Skeletal muscle tissue (tissue), 4 donors: ENCODE results near the gene TRIM67. TPM values are rescaled to one million over a fixed set of nuclear protein-coding genes. Genes with fewer than 3 reads are reported as not detected.

Experiments used
- H3K27ac ChIP-seq: one replicate; pipeline ENCODE4 v1.7.0; 2013; ENCODE audit warnings: mild to moderate bottlenecking, low read depth, low read length, inconsistent platforms
- H3K27me3 ChIP-seq, 3 donors: one replicate each; pipeline ENCODE4 v1.7.0; 2013; ENCODE audit warnings: low read length in 3 of 3; ENCODE audit not compliant: control insufficient read depth in 3 of 3, insufficient read depth in 3 of 3
- H3K36me3 ChIP-seq, 3 donors: one replicate each; pipeline ENCODE4 v1.7.0; 2013; ENCODE audit warnings: low read length in 3 of 3; ENCODE audit not compliant: control insufficient read depth in 3 of 3, insufficient read depth in 3 of 3
- H3K4me1 ChIP-seq, 3 donors: one replicate each; pipeline ENCODE4 v1.7.0; 2013; ENCODE audit warnings: low read length in 3 of 3, mild to moderate bottlenecking in 3 of 3; ENCODE audit not compliant: control insufficient read depth in 3 of 3, insufficient read depth in 3 of 3
- H3K4me3 ChIP-seq, 3 donors: one replicate each; pipeline ENCODE4 v1.7.0; 2013; ENCODE audit warnings: low read length in 3 of 3
- H3K9ac ChIP-seq, 3 donors: one replicate each; pipeline ENCODE4 v1.7.0; 2013; ENCODE audit warnings: low read length in 3 of 3, mild to moderate bottlenecking in 3 of 3, moderate library complexity in 2 of 3, low read depth in 1 of 3
- H3K9me3 ChIP-seq, 3 donors: one replicate each; pipeline ENCODE4 v1.7.0; 2013; ENCODE audit warnings: low read length in 3 of 3; ENCODE audit not compliant: control insufficient read depth in 3 of 3
- total RNA-seq: library from RNA; depleted of rRNA; stranded (reverse); fragments of >200 nt; gene quantifications from one replicate; pipeline ENCODE4 v1.2.3, GENCODE V29; 2014
- donor health status: Osteomylitis.

Gene TRIM67
- total RNA-seq, 1 donor from 2014 or later = under 0.01 TPM

- Histone ChIP-seq H3K9me3 (no peaks in the 10 kb centered on the region), H3K27ac (no peak overlapping the region), H3K9ac (no peak overlapping the region), H3K36me3 (peaks cover 8 to 16% (median 16%) of the 10 kb centered on the region in 3 donors), H3K4me3 (no peak overlapping the region), H3K4me1 (no peaks in the 10 kb centered on the region), H3K27me3 (peaks cover 6 to 18% (median 10%) of the 10 kb centered on the region in 3 donors)
These were observed 57.9 kb downstream of the TRIM67 start for GRCh38 chr1:231219422-231220401.

- no peak overlapping the region for H3K9ac ChIP-seq
- no peaks in the 10 kb centered on the region for H3K9me3 ChIP-seq
- no peak overlapping the region for H3K27ac ChIP-seq
- no peaks in the 10 kb centered on the region for H3K4me1 ChIP-seq
- H3K4me3 ChIP-seq = no peak overlapping the region
- H3K36me3 ChIP-seq = peaks cover 19 to 26% (median 25%) of the 10 kb centered on the region in 3 donors
- H3K27me3 ChIP-seq = peaks cover 0 to 11% (median 5%) of the 10 kb centered on the region in 3 donors
These were observed 58.9 kb downstream of the TRIM67 start for GRCh38 chr1:231220801-231221200.

- Histone ChIP-seq H3K36me3 (peaks cover 38 to 48% (median 38%) of the 10 kb centered on the region in 3 donors), H3K4me1 (no peaks in the 10 kb centered on the region), H3K4me3 (no peak overlapping the region), H3K9ac (peak overlapping the region in 1 of 3 donors; percentile 40), H3K27ac (no peak overlapping the region), H3K9me3 (no peaks in the 10 kb centered on the region), H3K27me3 (no peaks in the 10 kb centered on the region)
These were observed 64.3 kb downstream of the TRIM67 start for GRCh38 chr1:231226156-231226555.

- Histone ChIP-seq H3K27ac (no peak overlapping the region), H3K27me3 (no peaks in the 10 kb centered on the region), H3K4me1 (peaks cover 0 to 19% (median 9%) of the 10 kb centered on the region in 3 donors), H3K9me3 (no peaks in the 10 kb centered on the region), H3K4me3 (no peak overlapping the region), H3K9ac (no peak overlapping the region), H3K36me3 (peaks cover 6 to 16% (median 16%) of the 10 kb centered on the region in 3 donors)
These were observed 69.7 kb downstream of the TRIM67 start for GRCh38 chr1:231231511-231231910.

GRCh38 chr1:231232870-231233734 lies 71.2 kb downstream of the TRIM67 start:
- H3K4me3 ChIP-seq = no peak overlapping the region
- no peaks in the 10 kb centered on the region for H3K9me3 ChIP-seq
- peaks cover 0 to 15% (median 9%) of the 10 kb centered on the region in 3 donors for H3K36me3 ChIP-seq

GRCh38 chr1:231233735-231234417 lies 72.0 kb downstream of the TRIM67 start:
- H3K27me3 ChIP-seq = no peaks in the 10 kb centered on the region
- no peaks in the 10 kb centered on the region for H3K9me3 ChIP-seq
- H3K9ac ChIP-seq = no peak overlapping the region
- H3K36me3 ChIP-seq = peaks cover 4 to 22% (median 13%) of the 10 kb centered on the region in 3 donors
- no peak overlapping the region for H3K27ac ChIP-seq
- no peak overlapping the region for H3K4me3 ChIP-seq
- H3K4me1 ChIP-seq = peaks cover 6 to 24% (median 19%) of the 10 kb centered on the region in 3 donors

More at GRCh38 chr1:231232870-231233734, 71.2 kb downstream of the TRIM67 start:
- Histone ChIP-seq H3K27me3 (no peaks in the 10 kb centered on the region), H3K4me1 (peaks cover 6 to 24% (median 19%) of the 10 kb centered on the region in 3 donors), H3K27ac (no peak overlapping the region), H3K9ac (no peak overlapping the region)

- Histone ChIP-seq H3K4me3 (no peak overlapping the region), H3K36me3 (peaks cover 5 to 22% (median 13%) of the 10 kb centered on the region in 3 donors), H3K9me3 (no peaks in the 10 kb centered on the region), H3K9ac (no peak overlapping the region), H3K27ac (no peak overlapping the region), H3K27me3 (no peaks in the 10 kb centered on the region), H3K4me1 (peaks cover 7 to 27% (median 19%) of the 10 kb centered on the region in 3 donors)
These were observed 72.6 kb downstream of the TRIM67 start for GRCh38 chr1:231234506-231234905.

GRCh38 chr1:231235526-231236207 lies 73.8 kb downstream of the TRIM67 start:
- H3K9me3 ChIP-seq = no peaks in the 10 kb centered on the region
- no peaks in the 10 kb centered on the region for H3K27me3 ChIP-seq
- peak overlapping the region in 1 of 3 donors; percentile 46 for H3K4me3 ChIP-seq
- peak overlapping the region; percentile 86 for H3K27ac ChIP-seq
- peaks cover 17 to 38% (median 23%) of the 10 kb centered on the region in 3 donors for H3K4me1 ChIP-seq
- H3K36me3 ChIP-seq = peaks cover 5 to 21% (median 13%) of the 10 kb centered on the region in 3 donors
- H3K9ac ChIP-seq = no peak overlapping the region

GRCh38 chr1:231236208-231236591 lies 74.3 kb downstream of the TRIM67 start:
- peaks cover 5 to 18% (median 13%) of the 10 kb centered on the region in 3 donors for H3K36me3 ChIP-seq
- peaks cover 17 to 42% (median 23%) of the 10 kb centered on the region in 3 donors for H3K4me1 ChIP-seq
- peak overlapping the region in 1 of 3 donors; percentile 46 for H3K4me3 ChIP-seq
- no peaks in the 10 kb centered on the region for H3K27me3 ChIP-seq
- peak overlapping the region; percentile 86 for H3K27ac ChIP-seq
- H3K9ac ChIP-seq = peak overlapping the region in 1 of 3 donors; percentile 1
- no peaks in the 10 kb centered on the region for H3K9me3 ChIP-seq
